Activated CD4-positive, CD25-positive, alpha-beta regulatory T cell (primary cell): Measurements from ENCODE around the gene NEBL.
"Not testable (repeated sequence)": the region's sequence is repeated elsewhere in the genome, so short reads cannot be mapped to it uniquely, and the experiment has no call there.

Source experiments
- DNase-seq, 4 experiments: peaks; one replicate each; lab custom pipeline; 2025; lab: John Stamatoyannopoulos, UW

Gene NEBL

GRCh38 chr10:20897146-20897825 lies at the start of gene NEBL:
TSS of gene NEBL (minus strand) at chr10:20897311. CDS start at chr10:20897205, 106 bp downstream.
- no peak for DNase-seq

- DNase-seq, result no peak
Measured at GRCh38 chr10:20945546-20946332, 48.6 kb upstream of the NEBL start.

GRCh38 chr10:20944789-20945502 lies 47.8 kb upstream of the NEBL start:
- DNase-seq, result no peak

- DNase-seq, result not testable (repeated sequence)
Measured at GRCh38 chr10:20939414-20939813, 42.3 kb upstream of the NEBL start.

GRCh38 chr10:20936396-20936795 lies 39.3 kb upstream of the NEBL start:
- DNase-seq, result no peak

GRCh38 chr10:20935931-20936330 lies 38.8 kb upstream of the NEBL start:
- no peak for DNase-seq

GRCh38 chr10:20935301-20935700 lies 38.2 kb upstream of the NEBL start:
- DNase-seq, result no peak

GRCh38 chr10:20933705-20934104 lies 36.6 kb upstream of the NEBL start:
- no peak for DNase-seq

GRCh38 chr10:20932606-20933126 lies 35.6 kb upstream of the NEBL start:
- DNase-seq, result no peak

GRCh38 chr10:20931156-20931795 lies 34.2 kb upstream of the NEBL start:
- DNase-seq, result no peak

- DNase-seq, result no peak
Measured at GRCh38 chr10:20927456-20927855, 30.3 kb upstream of the NEBL start.

GRCh38 chr10:20922451-20922850 lies 25.3 kb upstream of the NEBL start:
- no peak for DNase-seq

GRCh38 chr10:20922033-20922432 lies 24.9 kb upstream of the NEBL start:
- no peak for DNase-seq

GRCh38 chr10:20920061-20920460 lies 22.9 kb upstream of the NEBL start:
- DNase-seq, result no peak

- DNase-seq, result no peak
Measured at GRCh38 chr10:20919481-20919880, 22.4 kb upstream of the NEBL start.

- DNase-seq, result no peak
Measured at GRCh38 chr10:20916976-20917375, 19.9 kb upstream of the NEBL start.

GRCh38 chr10:20912969-20913368 lies 15.9 kb upstream of the NEBL start:
- no peak for DNase-seq

- no peak for DNase-seq
Measured at GRCh38 chr10:20911626-20912025, 14.5 kb upstream of the NEBL start.

GRCh38 chr10:20909801-20910200 lies 12.7 kb upstream of the NEBL start:
- no peak for DNase-seq

- no peak for DNase-seq
Measured at GRCh38 chr10:20908391-20908790, 11.3 kb upstream of the NEBL start.

- DNase-seq, result no peak
Measured at GRCh38 chr10:20903635-20904390, 6.7 kb upstream of the NEBL start.
